T-helper 1 cell treated with Interleukin-12 subunit alpha and Interleukin-12 subunit beta and Interleukin-4 antibody, amounts not matched to agents 30 μg/mL and 1 μg/mL, for 36 hours (primary cell): Measurements from ENCODE around the gene TCF12.
"Not testable (repeated sequence)": the region's sequence is repeated elsewhere in the genome, so short reads cannot be mapped to it uniquely, and the experiment has no call there.

Source experiments
- H3K27ac Mint-ChIP-seq: one replicate; pipeline ENCODE4 v1.8.0; 2021; ENCODE audit warnings: mild to moderate bottlenecking, mixed read lengths
- H3K27me3 Mint-ChIP-seq: one replicate; pipeline ENCODE4 v1.8.0; 2021; ENCODE audit warnings: low read depth, mixed read lengths
- H3K36me3 Mint-ChIP-seq: one replicate; pipeline ENCODE4 v1.8.0; 2021; ENCODE audit warnings: low read depth, mixed read lengths
- H3K4me1 Mint-ChIP-seq: one replicate; pipeline ENCODE4 v1.8.0; 2021; ENCODE audit warnings: low read depth, mixed read lengths
- H3K4me3 Mint-ChIP-seq: one replicate; pipeline ENCODE4 v1.8.0; 2021; ENCODE audit warnings: mild to moderate bottlenecking, moderate library complexity, mixed read lengths
- H3K9me3 Mint-ChIP-seq: one replicate; pipeline ENCODE4 v1.8.0; 2021; ENCODE audit warnings: mixed read lengths

TCF12 gene

GRCh38 chr15:57094321-57095257 is 176.1 kb downstream of the TCF12 start:
- H3K27me3 Mint-ChIP-seq = no peaks in the 10 kb centered on the region
- H3K9me3 Mint-ChIP-seq = no peaks in the 10 kb centered on the region
- peaks cover 12% of the 10 kb centered on the region for H3K4me1 Mint-ChIP-seq
- no peak overlapping the region for H3K27ac Mint-ChIP-seq
- H3K4me3 Mint-ChIP-seq = no peak overlapping the region
- H3K36me3 Mint-ChIP-seq = peaks cover 14% of the 10 kb centered on the region

- H3K4me3 Mint-ChIP-seq = no peak overlapping the region
- H3K27ac Mint-ChIP-seq = no peak overlapping the region
- H3K27me3 Mint-ChIP-seq = no peaks in the 10 kb centered on the region
- peaks cover 16% of the 10 kb centered on the region for H3K36me3 Mint-ChIP-seq
- H3K9me3 Mint-ChIP-seq = no peaks in the 10 kb centered on the region
- H3K4me1 Mint-ChIP-seq = peaks cover 12% of the 10 kb centered on the region
Observed at GRCh38 chr15:57095896-57096295, 177.5 kb downstream of the TCF12 start.

DNA sequence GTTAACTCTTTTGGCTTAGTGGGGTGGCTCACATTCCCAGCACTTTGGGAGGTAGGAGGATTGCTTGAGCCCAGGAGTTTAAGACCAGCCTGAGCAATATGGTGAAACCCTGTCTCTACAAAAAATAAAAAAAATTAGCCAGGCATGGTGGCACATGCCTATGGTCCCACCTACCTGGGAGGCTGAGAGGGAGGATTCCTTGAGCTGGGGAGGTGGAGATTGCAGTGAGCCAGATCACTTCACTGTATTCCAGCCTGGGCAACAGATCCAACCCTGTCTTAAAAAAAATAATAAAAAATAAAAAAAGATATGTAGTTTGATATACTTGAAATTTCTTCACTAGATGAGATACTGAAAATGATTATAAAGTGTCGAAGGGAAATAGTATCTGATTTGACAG is 178.8 kb downstream of the TCF12 start:
- Mint-ChIP-seq H3K9me3 (no peaks in the 10 kb centered on the region), H3K36me3 (peaks cover 15% of the 10 kb centered on the region), H3K4me3 (no peak overlapping the region), H3K27ac (no peak overlapping the region), H3K27me3 (no peaks in the 10 kb centered on the region), H3K4me1 (peaks cover 6% of the 10 kb centered on the region)

GRCh38 chr15:57097919-57098543 is 179.6 kb downstream of the TCF12 start:
- not testable (repeated sequence) for H3K27me3 Mint-ChIP-seq, H3K4me1 Mint-ChIP-seq, H3K27ac Mint-ChIP-seq, H3K9me3 Mint-ChIP-seq, H3K4me3 Mint-ChIP-seq
- peaks cover 11% of the 10 kb centered on the region for H3K36me3 Mint-ChIP-seq

DNA sequence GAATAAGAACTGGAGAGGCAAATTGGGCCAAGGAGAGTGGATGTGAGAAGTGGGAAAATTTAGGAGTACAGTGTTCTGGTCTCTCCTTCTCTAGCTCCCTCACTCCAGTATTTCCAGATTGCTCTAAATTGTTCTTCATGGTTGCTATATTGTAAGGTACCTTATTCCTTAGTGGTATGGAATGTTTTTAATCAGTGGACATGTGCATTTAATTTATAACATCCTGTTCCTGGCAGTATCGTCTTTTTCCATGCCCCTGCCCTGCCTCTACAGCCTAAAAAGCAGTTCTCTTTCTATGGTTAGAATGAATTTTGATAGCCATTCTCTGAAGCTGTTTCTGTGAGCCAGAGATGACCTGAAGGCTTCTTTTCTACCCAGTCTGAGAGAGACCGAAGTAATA is 180.5 kb downstream of the TCF12 start:
- Mint-ChIP-seq H3K4me1 (peaks cover 3% of the 10 kb centered on the region), H3K27me3 (no peaks in the 10 kb centered on the region), H3K4me3 (no peak overlapping the region), H3K27ac (no peak overlapping the region), H3K36me3 (peaks cover 11% of the 10 kb centered on the region), H3K9me3 (no peaks in the 10 kb centered on the region)

DNA sequence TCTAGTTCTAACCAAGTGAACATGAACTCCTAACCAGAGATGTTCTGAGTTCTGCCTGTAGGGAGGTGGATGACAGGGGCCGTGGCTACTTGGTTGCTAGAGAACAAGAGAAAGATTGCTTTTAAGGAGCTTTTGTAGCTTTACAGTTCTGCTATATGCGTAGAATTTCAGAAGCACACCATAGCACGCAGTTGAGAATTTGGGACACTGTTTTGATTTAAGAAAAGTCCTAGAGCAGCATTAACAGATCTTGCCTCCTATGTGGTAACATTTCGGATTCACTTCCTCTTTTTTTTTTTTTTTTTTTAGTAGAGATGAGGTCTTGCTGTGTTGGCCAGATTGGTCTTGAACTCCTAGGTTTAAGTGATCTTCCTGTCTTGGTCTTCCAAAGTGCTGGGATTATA is 181.7 kb downstream of the TCF12 start:
- Mint-ChIP-seq H3K4me1 (no peaks in the 10 kb centered on the region), H3K36me3 (peaks cover 8% of the 10 kb centered on the region), H3K9me3 (no peaks in the 10 kb centered on the region), H3K27me3 (no peaks in the 10 kb centered on the region), H3K27ac (no peak overlapping the region), H3K4me3 (no peak overlapping the region)

DNA sequence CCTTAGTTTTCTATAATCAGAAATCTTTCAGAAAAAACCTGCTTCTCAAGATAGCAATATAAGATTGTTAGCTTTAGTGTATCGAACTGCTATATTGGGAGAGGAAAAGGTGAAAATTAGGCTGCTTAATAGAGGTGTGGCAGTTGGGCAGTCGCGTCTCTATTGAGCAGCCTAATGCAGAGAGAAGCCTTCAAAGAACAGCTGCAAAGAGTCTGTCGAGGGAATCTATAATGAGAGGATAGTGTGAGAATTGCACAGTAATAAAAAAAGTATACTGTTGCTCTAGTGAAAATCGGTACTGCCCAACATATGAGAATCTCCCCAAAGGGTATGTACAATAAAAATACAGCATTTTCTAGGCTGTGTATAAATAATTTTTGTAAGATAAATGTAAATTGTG is 184.4 kb downstream of the TCF12 start:
- Mint-ChIP-seq H3K27ac (no peak overlapping the region), H3K27me3 (no peaks in the 10 kb centered on the region), H3K36me3 (peaks cover 15% of the 10 kb centered on the region), H3K4me1 (no peaks in the 10 kb centered on the region), H3K4me3 (no peak overlapping the region), H3K9me3 (no peaks in the 10 kb centered on the region)

DNA sequence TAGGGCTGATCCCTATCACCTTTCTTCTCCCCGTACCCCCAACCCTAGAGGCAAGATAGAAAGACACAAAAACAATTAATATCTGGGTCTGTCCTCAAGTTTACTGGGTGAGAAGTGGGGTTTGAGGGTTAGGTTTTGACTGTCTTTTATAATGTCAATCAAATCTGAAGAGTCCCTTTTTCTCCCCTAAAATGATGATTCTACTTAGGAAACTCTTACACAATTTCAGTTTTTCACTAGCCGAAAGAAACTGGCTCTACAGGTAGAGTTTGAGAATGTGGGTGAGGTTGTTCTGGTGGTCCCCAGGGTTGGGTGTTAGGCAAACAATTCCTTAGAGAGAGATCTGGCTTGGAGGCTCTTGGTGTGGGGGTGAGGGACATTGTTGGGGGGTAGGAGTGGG is 189.9 kb downstream of the TCF12 start:
- H3K9me3 Mint-ChIP-seq = no peaks in the 10 kb centered on the region
- H3K4me3 Mint-ChIP-seq = no peak overlapping the region
- no peaks in the 10 kb centered on the region for H3K27me3 Mint-ChIP-seq
- H3K27ac Mint-ChIP-seq = no peak overlapping the region
- peaks cover 10% of the 10 kb centered on the region for H3K36me3 Mint-ChIP-seq
- peaks cover 2% of the 10 kb centered on the region for H3K4me1 Mint-ChIP-seq

- peaks cover 10% of the 10 kb centered on the region for H3K36me3 Mint-ChIP-seq
- peaks cover 4% of the 10 kb centered on the region for H3K4me1 Mint-ChIP-seq
- H3K27me3 Mint-ChIP-seq = no peaks in the 10 kb centered on the region
- H3K27ac Mint-ChIP-seq = no peak overlapping the region
- no peak overlapping the region for H3K4me3 Mint-ChIP-seq
- no peaks in the 10 kb centered on the region for H3K9me3 Mint-ChIP-seq
Observed at GRCh38 chr15:57109005-57109404, 190.6 kb downstream of the TCF12 start.

DNA sequence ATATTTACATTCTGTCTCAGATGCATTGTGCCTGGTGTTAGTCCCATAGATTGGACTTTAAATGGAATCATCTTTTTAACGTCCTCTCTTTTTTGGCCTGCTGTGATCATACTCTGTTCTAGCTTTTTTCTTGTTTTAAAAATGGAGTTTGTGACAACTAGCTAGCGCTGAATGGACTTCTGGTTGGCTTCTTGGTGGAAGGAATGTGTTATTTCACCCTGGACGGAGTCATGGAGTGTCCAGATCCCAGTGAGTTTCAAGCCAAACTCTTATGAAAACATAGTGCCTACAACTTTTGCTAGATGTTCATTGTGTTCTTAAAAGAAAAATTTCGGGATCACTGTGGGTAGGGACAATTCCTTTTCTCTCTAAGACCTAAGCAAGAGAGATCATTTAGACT is 192.6 kb downstream of the TCF12 start:
- Mint-ChIP-seq H3K4me3 (no peak overlapping the region), H3K27me3 (no peaks in the 10 kb centered on the region), H3K9me3 (no peaks in the 10 kb centered on the region), H3K27ac (no peak overlapping the region), H3K36me3 (peaks cover 7% of the 10 kb centered on the region), H3K4me1 (peaks cover 6% of the 10 kb centered on the region)

DNA sequence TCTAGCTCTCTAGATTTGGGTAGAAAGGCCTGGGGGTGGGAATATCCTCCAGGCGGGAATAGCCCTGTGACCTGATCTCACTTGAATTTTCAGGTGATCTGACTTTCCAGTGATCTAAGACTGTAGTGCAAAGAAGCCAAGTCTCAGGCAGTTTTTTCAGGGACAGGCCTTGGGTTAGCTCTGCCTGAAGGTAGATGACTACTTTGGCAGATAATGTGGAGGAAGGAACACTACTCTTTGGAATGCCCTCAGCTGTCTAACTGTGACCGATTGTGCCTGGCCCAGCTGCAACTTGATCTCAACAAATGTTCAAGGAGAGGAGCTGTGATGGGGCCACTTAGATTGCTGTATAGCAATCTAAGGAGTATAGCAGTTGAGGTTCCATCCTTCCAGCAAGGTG is 193.7 kb downstream of the TCF12 start:
- no peak overlapping the region for H3K27ac Mint-ChIP-seq
- H3K36me3 Mint-ChIP-seq = peaks cover 4% of the 10 kb centered on the region

GRCh38 chr15:57114070-57114469 is 195.6 kb downstream of the TCF12 start:
- H3K27ac Mint-ChIP-seq = no peak overlapping the region
- H3K9me3 Mint-ChIP-seq = no peaks in the 10 kb centered on the region
- peaks cover 18% of the 10 kb centered on the region for H3K4me1 Mint-ChIP-seq
- no peak overlapping the region for H3K4me3 Mint-ChIP-seq
- H3K36me3 Mint-ChIP-seq = peaks cover 2% of the 10 kb centered on the region
- no peaks in the 10 kb centered on the region for H3K27me3 Mint-ChIP-seq

More for the DNA sequence above, 193.7 kb downstream of the TCF12 start:
- Mint-ChIP-seq H3K4me3 (no peak overlapping the region), H3K9me3 (no peaks in the 10 kb centered on the region), H3K4me1 (peaks cover 7% of the 10 kb centered on the region), H3K27me3 (no peaks in the 10 kb centered on the region)

- Mint-ChIP-seq H3K4me3 (no peak overlapping the region), H3K4me1 (peaks cover 37% of the 10 kb centered on the region), H3K36me3 (peaks cover 6% of the 10 kb centered on the region), H3K27ac (peak overlapping the region; percentile 62), H3K9me3 (no peaks in the 10 kb centered on the region), H3K27me3 (no peaks in the 10 kb centered on the region)
Observed at GRCh38 chr15:57118013-57118799, 199.8 kb downstream of the TCF12 start.

DNA sequence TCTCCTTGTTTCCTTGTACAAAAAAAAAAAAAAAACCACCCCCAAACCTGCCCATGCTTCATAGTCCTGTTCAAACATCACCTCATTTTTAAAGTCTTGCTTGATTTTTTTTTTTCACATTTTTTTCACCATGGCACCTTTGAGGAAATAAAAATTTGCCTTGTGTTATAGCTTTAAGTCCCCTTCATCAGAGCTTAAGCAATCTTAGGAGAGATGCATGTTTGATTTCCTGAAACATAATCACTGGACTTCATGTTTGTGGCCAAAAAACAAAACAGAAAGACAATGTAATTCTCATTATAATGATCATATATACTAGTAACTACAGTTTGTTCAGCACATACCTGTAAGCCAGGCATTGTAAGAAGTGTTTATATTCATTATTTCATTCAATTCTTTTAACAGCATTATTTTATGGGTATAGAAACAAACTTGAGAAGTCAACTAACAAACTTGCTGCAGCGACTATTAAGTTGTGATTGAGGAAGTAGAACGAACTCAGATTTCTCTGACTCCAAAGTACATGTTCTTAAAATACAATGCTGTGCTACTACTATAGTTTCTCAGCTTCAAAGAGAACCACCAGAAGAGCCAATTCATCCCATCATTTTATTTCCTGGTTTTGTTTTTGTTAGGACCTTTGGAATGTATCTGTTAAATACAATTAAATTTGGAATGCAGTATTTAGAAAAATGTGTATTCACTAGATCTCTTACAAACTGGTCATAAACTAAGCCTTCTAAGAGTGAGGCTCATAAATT is 203.8 kb downstream of the TCF12 start:
- no peak overlapping the region for H3K27ac Mint-ChIP-seq
- no peaks in the 10 kb centered on the region for H3K27me3 Mint-ChIP-seq
- peaks cover 17% of the 10 kb centered on the region for H3K36me3 Mint-ChIP-seq
- peaks cover 32% of the 10 kb centered on the region for H3K4me1 Mint-ChIP-seq
- no peaks in the 10 kb centered on the region for H3K9me3 Mint-ChIP-seq
- H3K4me3 Mint-ChIP-seq = no peak overlapping the region
